ENCODE data around the gene TMEM154.

The TMEM154 gene

DNA sequence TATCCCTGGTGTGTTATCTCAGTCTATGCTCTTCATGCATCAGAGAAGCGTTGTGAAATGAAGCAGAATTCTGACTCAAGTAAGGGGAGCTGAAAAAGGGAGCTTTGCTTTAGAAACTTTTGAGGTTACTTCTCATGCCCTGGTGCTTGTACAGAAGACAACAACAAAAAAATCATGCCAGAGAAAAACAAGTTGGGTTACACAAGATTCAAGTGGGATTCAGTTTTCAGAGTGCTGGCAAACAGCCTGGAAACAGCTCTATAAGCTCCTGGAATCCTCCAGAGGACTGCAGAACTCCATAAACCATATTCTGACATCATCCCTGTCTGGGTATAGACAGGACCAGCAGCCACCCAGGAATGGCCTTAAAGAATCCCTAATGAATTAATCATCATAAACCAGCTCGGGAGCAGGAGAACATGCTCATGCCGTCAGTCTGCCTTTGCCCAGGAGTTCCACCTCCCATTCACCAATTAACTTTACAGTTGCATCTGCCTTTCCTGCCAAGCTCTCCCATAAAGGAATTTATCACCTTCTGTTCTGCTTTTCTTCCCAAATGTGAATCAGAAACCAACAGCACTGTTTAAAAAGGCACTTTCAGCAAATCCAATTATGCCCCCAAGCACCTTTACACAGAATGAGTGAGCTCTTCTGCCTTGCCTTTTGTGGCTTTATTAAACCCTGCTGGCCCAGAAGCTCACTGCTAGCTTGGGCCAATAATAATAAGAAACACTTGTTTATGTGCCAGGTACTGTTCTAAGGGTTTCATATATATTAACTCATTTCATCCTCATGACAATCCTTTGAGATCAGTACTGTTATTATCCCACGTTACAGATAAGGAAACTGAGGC, 89.4 kb downstream of the TMEM154 start (continued):
- TF ChIP-seq SALL2 (tag by site-specific recombination; IDR thresholded peaks at IDR 0.05; ENCODE audit: borderline replicate concordance): no peak
- TF ChIP-seq HOXC10 (CRISPR knock-in tag; IDR thresholded peaks at IDR 0.05): no peak
- TF ChIP-seq ZBTB21 (tag by site-specific recombination; IDR thresholded peaks at IDR 0.05): peak; percentile 78
- TF ChIP-seq ZNF311 (tag by site-specific recombination; IDR thresholded peaks at IDR 0.05; ENCODE audit: borderline replicate concordance): no peak
- TF ChIP-seq SCRT1 (tag by site-specific recombination; IDR thresholded peaks at IDR 0.05; ENCODE audit: borderline replicate concordance): no peak
- peak; percentile 60; the same call in 1 of the 2 replicates for TF ChIP-seq TRIM28 (IDR thresholded peaks at IDR 0.05; ENCODE audit: borderline replicate concordance, low read length)
- TF ChIP-seq ZNF274 (IDR thresholded peaks at IDR 0.05; ENCODE audit: low read length): no peak
- no peak for TF ChIP-seq ZNF274 (tag by site-specific recombination; IDR thresholded peaks at IDR 0.05; ENCODE audit: borderline replicate concordance)
- no peak for TF ChIP-seq ZNF157 (tag by site-specific recombination; IDR thresholded peaks at IDR 0.05)
- TF ChIP-seq GLIS1 (tag by site-specific recombination; IDR thresholded peaks at IDR 0.05): peak; percentile 80
- TF ChIP-seq, protein P1, sequence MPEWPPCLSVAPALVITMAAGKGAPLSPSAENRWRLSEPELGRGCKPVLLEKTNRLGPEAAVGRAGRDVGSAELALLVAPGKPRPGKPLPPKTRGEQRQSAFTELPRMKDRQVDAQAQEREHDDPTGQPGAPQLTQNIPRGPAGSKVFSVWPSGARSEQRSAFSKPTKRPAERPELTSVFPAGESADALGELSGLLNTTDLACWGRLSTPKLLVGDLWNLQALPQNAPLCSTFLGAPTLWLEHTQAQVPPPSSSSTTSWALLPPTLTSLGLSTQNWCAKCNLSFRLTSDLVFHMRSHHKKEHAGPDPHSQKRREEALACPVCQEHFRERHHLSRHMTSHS (tag by site-specific recombination; IDR thresholded peaks at IDR 0.05): no peak
- TF ChIP-seq ZNF768 (tag by site-specific recombination; IDR thresholded peaks at IDR 0.05): no peak
- TF ChIP-seq YY1 (tag by site-specific recombination; IDR thresholded peaks at IDR 0.05): no peak
- TF ChIP-seq ZNF777 (tag by site-specific recombination; IDR thresholded peaks at IDR 0.05; ENCODE audit: borderline replicate concordance): no peak
- no peak for TF ChIP-seq REPIN1 (tag by site-specific recombination; IDR thresholded peaks at IDR 0.05; ENCODE audit: low read depth)
- TF ChIP-seq ZNF146 (tag by site-specific recombination; IDR thresholded peaks at IDR 0.05): no peak
- TF ChIP-seq ZSCAN16 (tag by site-specific recombination; IDR thresholded peaks at IDR 0.05): no peak
- no peak for TF ChIP-seq ZNF350 (tag by site-specific recombination; IDR thresholded peaks at IDR 0.05)
- TF ChIP-seq ATF2 (tag by site-specific recombination; IDR thresholded peaks at IDR 0.05; ENCODE audit: low read depth): peak; percentile 89
- no peak for TF ChIP-seq KLF7 (tag by site-specific recombination; IDR thresholded peaks at IDR 0.05; ENCODE audit: borderline replicate concordance)
- TF ChIP-seq TCF7L2 (IDR thresholded peaks at IDR 0.05; ENCODE audit: borderline replicate concordance, low read depth, low read length): no peak
- no peak for TF ChIP-seq SP3 (tag by site-specific recombination; IDR thresholded peaks at IDR 0.05)
- TF ChIP-seq ZNF16 (tag by site-specific recombination; IDR thresholded peaks at IDR 0.05; ENCODE audit: low read depth): no peak
- TF ChIP-seq, protein P2, sequence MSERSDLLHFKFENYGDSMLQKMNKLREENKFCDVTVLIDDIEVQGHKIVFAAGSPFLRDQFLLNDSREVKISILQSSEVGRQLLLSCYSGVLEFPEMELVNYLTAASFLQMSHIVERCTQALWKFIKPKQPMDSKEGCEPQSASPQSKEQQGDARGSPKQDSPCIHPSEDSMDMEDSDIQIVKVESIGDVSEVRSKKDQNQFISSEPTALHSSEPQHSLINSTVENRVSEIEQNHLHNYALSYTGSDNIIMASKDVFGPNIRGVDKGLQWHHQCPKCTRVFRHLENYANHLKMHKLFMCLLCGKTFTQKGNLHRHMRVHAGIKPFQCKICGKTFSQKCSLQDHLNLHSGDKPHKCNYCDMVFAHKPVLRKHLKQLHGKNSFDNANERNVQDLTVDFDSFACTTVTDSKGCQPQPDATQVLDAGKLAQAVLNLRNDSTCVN (tag by site-specific recombination; optimal IDR thresholded peaks at IDR 0.05): no peak
- no peak for TF ChIP-seq SETDB1 (IDR thresholded peaks at IDR 0.05; ENCODE audit: insufficient read length, low read length)
- TF ChIP-seq WT1 (tag by site-specific recombination; IDR thresholded peaks at IDR 0.05): peak; percentile 91
- no peak for TF ChIP-seq ZNF416 (tag by site-specific recombination; IDR thresholded peaks at IDR 0.05)
- TF ChIP-seq, protein P3, sequence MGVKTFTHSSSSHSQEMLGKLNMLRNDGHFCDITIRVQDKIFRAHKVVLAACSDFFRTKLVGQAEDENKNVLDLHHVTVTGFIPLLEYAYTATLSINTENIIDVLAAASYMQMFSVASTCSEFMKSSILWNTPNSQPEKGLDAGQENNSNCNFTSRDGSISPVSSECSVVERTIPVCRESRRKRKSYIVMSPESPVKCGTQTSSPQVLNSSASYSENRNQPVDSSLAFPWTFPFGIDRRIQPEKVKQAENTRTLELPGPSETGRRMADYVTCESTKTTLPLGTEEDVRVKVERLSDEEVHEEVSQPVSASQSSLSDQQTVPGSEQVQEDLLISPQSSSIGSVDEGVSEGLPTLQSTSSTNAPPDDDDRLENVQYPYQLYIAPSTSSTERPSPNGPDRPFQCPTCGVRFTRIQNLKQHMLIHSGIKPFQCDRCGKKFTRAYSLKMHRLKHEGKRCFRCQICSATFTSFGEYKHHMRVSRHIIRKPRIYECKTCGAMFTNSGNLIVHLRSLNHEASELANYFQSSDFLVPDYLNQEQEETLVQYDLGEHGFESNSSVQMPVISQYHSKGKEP (tag by site-specific recombination; IDR thresholded peaks at IDR 0.05): peak; percentile 91
- TF ChIP-seq, protein P4, sequence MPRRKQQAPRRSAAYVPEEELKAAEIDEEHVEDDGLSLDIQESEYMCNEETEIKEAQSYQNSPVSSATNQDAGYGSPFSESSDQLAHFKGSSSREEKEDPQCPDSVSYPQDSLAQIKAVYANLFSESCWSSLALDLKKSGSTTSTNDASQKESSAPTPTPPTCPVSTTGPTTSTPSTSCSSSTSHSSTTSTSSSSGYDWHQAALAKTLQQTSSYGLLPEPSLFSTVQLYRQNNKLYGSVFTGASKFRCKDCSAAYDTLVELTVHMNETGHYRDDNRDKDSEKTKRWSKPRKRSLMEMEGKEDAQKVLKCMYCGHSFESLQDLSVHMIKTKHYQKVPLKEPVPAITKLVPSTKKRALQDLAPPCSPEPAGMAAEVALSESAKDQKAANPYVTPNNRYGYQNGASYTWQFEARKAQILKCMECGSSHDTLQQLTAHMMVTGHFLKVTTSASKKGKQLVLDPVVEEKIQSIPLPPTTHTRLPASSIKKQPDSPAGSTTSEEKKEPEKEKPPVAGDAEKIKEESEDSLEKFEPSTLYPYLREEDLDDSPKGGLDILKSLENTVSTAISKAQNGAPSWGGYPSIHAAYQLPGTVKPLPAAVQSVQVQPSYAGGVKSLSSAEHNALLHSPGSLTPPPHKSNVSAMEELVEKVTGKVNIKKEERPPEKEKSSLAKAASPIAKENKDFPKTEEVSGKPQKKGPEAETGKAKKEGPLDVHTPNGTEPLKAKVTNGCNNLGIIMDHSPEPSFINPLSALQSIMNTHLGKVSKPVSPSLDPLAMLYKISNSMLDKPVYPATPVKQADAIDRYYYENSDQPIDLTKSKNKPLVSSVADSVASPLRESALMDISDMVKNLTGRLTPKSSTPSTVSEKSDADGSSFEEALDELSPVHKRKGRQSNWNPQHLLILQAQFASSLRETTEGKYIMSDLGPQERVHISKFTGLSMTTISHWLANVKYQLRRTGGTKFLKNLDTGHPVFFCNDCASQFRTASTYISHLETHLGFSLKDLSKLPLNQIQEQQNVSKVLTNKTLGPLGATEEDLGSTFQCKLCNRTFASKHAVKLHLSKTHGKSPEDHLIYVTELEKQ (tag by site-specific recombination; IDR thresholded peaks at IDR 0.05; ENCODE audit: borderline replicate concordance): peak; percentile 92
- TF ChIP-seq ZXDB (tag by site-specific recombination; IDR thresholded peaks at IDR 0.05): peak; percentile 68
